Heart right ventricle (tissue), 16 donors: ENCODE measurements around the gene HPN. TPM values are rescaled to one million over a fixed set of nuclear protein-coding genes. Genes with fewer than 3 reads are reported as not detected.

Source experiments
- ATAC-seq, 8 donors: fragments of 200-7000 bp; cut with Tn5 transposase; one replicate each; pipeline ENCODE4 v1.9.1; 2020; ENCODE audit warnings: mild to moderate bottlenecking in 8 of 8, moderate library complexity in 8 of 8, moderate number of reproducible peaks in 1 of 8
- DNase-seq, 2 donors: peaks; one replicate each; pipeline ENCODE4 v3.0.0-alpha.2; 2020
- H3K27ac ChIP-seq, 10 donors: fragments of 200-600 bp; sonication (generic) in 2 of 10; one replicate each; pipeline versions ENCODE4 v1.5.0 to v1.8.0; 2020 to 2022; ENCODE audit warnings: mild to moderate bottlenecking in 3 of 10
- H3K27me3 ChIP-seq, 7 donors: fragments of 200-600 bp; one replicate each; pipeline ENCODE4 v1.8.0; 2021 to 2022; ENCODE audit warnings: mild to moderate bottlenecking in 2 of 7
- H3K36me3 ChIP-seq, 9 donors: fragments of 200-600 bp; sonication (generic) in 1 of 9; one replicate each; pipeline versions ENCODE4 v1.5.0 to v1.8.0; 2020 to 2022; ENCODE audit warnings: mild to moderate bottlenecking in 2 of 9
- H3K4me1 ChIP-seq, 9 donors: fragments of 200-600 bp; sonication (generic) in 1 of 9; one replicate each; pipeline versions ENCODE4 v1.5.0 to v1.8.0; 2020 to 2022; ENCODE audit warnings: mild to moderate bottlenecking in 4 of 9
- H3K4me3 ChIP-seq, 10 donors: fragments of 200-600 bp; sonication (generic) in 2 of 10; one replicate each; pipeline versions ENCODE4 v1.5.0 to v1.8.0; 2020 to 2022; ENCODE audit warnings: mild to moderate bottlenecking in 7 of 10, moderate library complexity in 2 of 10
- H3K9me3 ChIP-seq, 11 donors: fragments of 200-600 bp in 10 of 11; sonication (generic) in 2 of 11; one replicate each; pipeline versions ENCODE4 v1.5.0 to v1.8.0; 2013 to 2022; ENCODE audit warnings: mild to moderate bottlenecking in 2 of 11, control low read depth in 1 of 11, moderate library complexity in 1 of 11
- WGBS, 2 donors: extraction: QIAGEN DNeasy Blood & Tissue Kit; methylation state at CpG; one replicate each; pipeline ENCODE4 v1.1.7; 2013; ENCODE audit warnings: inconsistent platforms in 1 of 2; 5-methylcytosine and 5-hydroxymethylcytosine counted together
- intact Hi-C, 10 donors: fragments of 100-400 bp; cut with DNase I; formaldehyde crosslinking; loops; one replicate each; pipeline versions ENCODE4 v1.11.1 to v1.14.2; 2022
- polyA plus RNA-seq, 2 donors: library from polyadenylated mRNA; stranded (reverse); fragments of 200-250 nt; gene quantifications; one replicate each; pipeline ENCODE4 v1.2.3, GENCODE V29; 2013
- total RNA-seq, 10 donors: library from RNA; stranded (reverse); fragmentation: NEBNext Ultra II Directional in 3 of 10; extraction: Animal tissue kit (Norgen Biotek cat#: 25700) in 3 of 10; gene quantifications; one replicate each; pipeline versions ENCODE4 v1.2.1 to v1.2.4, GENCODE V29; 2021 to 2023
- TF ChIP-seq, protein P1 (sequence below), 9 donors: fragments of 200-600 bp; sonication (generic) in 2 of 9; IDR thresholded peaks; one replicate each; pipeline versions ENCODE4 v1.5.0 to v1.8.0; 2021 to 2022; ENCODE audit warnings: antibody characterized with exemption in 9 of 9, mild to moderate bottlenecking in 5 of 9, moderate library complexity in 1 of 9
- donor health status: Arrhythmogenic right ventricular cardiomyopathy.
- donor health status: ischemic (EF 13 %, LVEDD 7.1; RV severe dilation, severe dysfunction).
- donor health status: healthy with polysubstance abuse.
- donor health status: DM: no; HTN: yes; CAD: no.
- donor health status: DM: no; HTN: no; CAD: no.
- donor health status: ischemic (EF 25% LVEDD 6.9; RV normal size, moderate dysfunction).
- donor health status: ischemic (EF 25% LVEDD 5.7; RV mildly dilated, moderate dysfunction).
- donor health status: healthy.
- donor health status: DM: yes; HTN: yes; CAD: no.
- donor health status: Ischemic cardiomyopathy.
- donor health status: ischemic (EF 35%, LVEDD 5.7; RV mildly dilated, moderate dysfunction).
- donor health status: nonischemic (EF 11% LVEDD 7.7; RV severe dilation, severe dysfunction).
- donor health status: DM: yes; HTN: yes; CAD: no.
- donor health status: PGD.
- donor health status: ischemic (EF 29% LVEDD 5.4; RV normal size, mild dysfunction).
- donor health status: nonischemic (EF 23%, LVEDD 6.1; RV moderate dilation, normal function).

The HPN gene
- total and polyA plus RNA-seq, 12 donors, result 1.4 to 13.1 (median 4.0) TPM

DNA sequence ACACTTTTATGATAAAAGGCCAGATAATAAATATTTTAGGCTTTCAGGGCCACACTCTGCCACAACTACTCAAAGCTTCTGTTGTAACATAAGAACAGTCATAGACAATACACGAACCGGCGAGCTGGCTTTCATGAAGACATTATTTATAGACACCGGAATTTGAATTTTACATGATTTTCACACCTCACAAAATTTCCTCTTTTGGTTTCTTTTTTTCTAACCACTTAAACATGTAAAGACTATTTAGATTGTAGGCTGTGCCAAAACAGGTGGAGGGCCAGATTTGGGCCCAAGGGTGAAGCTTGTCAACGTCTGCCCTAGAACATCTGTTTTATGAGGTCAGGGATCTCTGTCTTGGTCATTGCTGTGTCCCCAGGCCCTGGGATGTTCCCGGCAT lies 44.4 kb downstream of the HPN start:
- no peak for ATAC-seq
- intact Hi-C loops, result loop anchor here in 3 of 10 donors (5.0 to 10.0 kb wide), 3 partner anchors 34 to 111 kb away; no protein-coding TSS in a partner anchor
- Histone ChIP-seq H3K9me3 (no peaks in the 10 kb centered on the region), H3K4me1 (peaks cover 0 to 9% (median 7%) of the 10 kb centered on the region in 9 donors), H3K36me3 (no peaks in the 10 kb centered on the region), H3K27ac (no peak overlapping the region), H3K27me3 (peaks cover 0 to 22% (median 6%) of the 10 kb centered on the region in 7 donors), H3K4me3 (no peak overlapping the region)
- DNase-seq, result no peak
- 73 to 84% methylated on average over 6 of the region's 6 CpGs for whole genome bisulfite sequencing, 2 donors
- TF ChIP-seq, protein P1, sequence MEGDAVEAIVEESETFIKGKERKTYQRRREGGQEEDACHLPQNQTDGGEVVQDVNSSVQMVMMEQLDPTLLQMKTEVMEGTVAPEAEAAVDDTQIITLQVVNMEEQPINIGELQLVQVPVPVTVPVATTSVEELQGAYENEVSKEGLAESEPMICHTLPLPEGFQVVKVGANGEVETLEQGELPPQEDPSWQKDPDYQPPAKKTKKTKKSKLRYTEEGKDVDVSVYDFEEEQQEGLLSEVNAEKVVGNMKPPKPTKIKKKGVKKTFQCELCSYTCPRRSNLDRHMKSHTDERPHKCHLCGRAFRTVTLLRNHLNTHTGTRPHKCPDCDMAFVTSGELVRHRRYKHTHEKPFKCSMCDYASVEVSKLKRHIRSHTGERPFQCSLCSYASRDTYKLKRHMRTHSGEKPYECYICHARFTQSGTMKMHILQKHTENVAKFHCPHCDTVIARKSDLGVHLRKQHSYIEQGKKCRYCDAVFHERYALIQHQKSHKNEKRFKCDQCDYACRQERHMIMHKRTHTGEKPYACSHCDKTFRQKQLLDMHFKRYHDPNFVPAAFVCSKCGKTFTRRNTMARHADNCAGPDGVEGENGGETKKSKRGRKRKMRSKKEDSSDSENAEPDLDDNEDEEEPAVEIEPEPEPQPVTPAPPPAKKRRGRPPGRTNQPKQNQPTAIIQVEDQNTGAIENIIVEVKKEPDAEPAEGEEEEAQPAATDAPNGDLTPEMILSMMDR (IDR thresholded peaks at IDR 0.05), result no peak

DNA sequence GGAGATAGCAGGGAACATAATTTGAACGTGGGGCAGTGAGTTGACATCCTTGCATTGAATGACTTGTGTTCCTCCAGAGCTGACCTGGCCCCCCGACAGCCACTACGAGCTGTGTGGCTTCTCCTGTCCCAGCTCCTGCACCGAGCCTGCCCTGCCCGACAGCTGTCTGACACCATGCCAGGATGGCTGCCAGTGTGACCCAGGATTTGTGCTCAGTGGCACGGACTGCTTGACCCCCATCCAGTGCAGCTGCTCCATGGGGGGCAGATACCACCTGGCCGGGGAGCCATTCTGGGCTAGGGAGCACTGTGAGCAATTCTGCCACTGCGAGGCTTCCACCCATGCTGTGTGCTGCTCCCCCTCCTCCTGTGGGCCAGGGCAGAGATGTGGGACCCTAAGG lies 44.9 kb downstream of the HPN start:
- no peak for ATAC-seq
- Histone ChIP-seq H3K4me1 (peaks cover 0 to 10% (median 9%) of the 10 kb centered on the region in 9 donors), H3K27ac (no peak overlapping the region), H3K36me3 (no peaks in the 10 kb centered on the region), H3K4me3 (no peak overlapping the region), H3K27me3 (peaks cover 0 to 27% (median 10%) of the 10 kb centered on the region in 7 donors), H3K9me3 (no peaks in the 10 kb centered on the region)
- WGBS, 2 donors, result 72 to 80% methylated on average over 8 of the region's 8 CpGs
- no peak for DNase-seq
- intact Hi-C loops, result loop anchor here in 3 of 10 donors (5.0 to 10.0 kb wide), 3 partner anchors 34 to 112 kb away; no protein-coding TSS in a partner anchor
- TF ChIP-seq, protein P1 (IDR thresholded peaks at IDR 0.05), result no peak

DNA sequence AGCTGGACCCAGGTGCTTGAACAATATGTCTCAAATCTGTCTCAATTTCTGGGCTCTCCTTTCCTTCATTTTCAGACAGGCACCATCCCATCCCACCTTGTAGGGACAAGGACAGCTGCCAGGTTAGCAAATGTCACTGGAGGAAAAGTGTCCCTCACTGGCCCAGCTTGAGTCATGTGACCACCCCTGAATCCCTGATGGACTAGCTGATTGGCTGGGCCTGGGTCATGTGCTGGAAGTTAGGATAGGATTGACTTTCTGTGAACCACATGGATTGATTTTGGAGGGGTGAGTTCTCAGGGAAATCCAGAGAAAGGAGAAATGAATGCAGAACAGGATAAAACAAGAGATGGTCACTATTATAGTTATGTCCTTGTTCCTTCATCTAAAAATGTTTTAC lies 45.9 kb downstream of the HPN start:
- no peaks in the 10 kb centered on the region for H3K9me3 ChIP-seq
- TF ChIP-seq, protein P1 (IDR thresholded peaks at IDR 0.05), result no peak
- peaks cover 0 to 10% (median 9%) of the 10 kb centered on the region in 9 donors for H3K4me1 ChIP-seq
- no peak overlapping the region for H3K4me3 ChIP-seq
- H3K27me3 ChIP-seq, result peaks cover 0 to 35% (median 13%) of the 10 kb centered on the region in 7 donors
- ATAC-seq (no peak), DNase-seq (no peak)
- H3K27ac ChIP-seq, result no peak overlapping the region
- intact Hi-C loops, result loop anchor here in 3 of 10 donors (5.0 to 10.0 kb wide), 3 partner anchors 35 to 113 kb away; no protein-coding TSS in a partner anchor
- H3K36me3 ChIP-seq, result no peaks in the 10 kb centered on the region

DNA sequence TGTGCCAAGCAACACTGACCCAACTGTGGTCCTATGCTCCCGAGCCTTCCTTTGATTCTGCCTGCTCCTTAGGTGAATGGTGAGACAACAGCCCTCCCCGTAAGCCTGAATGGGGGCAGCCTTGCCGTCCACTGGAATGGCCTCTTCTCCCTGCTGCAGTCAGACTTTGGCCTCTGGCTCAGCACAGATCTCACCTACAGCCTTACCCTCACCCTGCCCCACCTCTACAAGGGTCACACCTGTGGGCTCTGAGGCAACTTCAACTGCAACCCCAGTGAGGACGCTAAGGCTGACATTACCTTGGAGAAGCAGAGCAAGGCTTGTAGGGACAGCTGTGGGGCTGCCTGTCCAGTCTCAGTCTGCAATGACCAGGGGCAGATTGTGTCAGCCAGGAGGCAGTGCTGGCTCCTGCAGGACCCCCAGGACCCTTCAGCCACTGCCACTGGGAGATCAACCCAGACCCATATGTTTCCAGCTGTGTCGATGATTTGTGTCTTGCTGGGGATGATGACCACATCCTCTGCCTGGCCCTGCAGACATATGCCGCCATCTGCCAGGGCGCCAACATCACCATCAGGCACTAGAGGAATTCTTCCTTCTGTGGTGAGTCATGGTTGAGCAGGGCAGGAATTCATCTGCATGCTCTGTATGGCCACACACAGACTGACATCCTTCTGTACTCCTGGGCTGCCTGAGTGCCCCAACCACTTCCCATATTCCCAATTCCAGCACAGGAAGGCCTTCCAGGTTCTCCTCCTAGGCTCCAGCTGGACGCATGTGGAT lies 46.8 kb downstream of the HPN start:
- H3K4me3 ChIP-seq, result no peak overlapping the region
- H3K36me3 ChIP-seq, result no peaks in the 10 kb centered on the region
- TF ChIP-seq, protein P1 (IDR thresholded peaks at IDR 0.05), result no peak
- no peak overlapping the region for H3K27ac ChIP-seq
- intact Hi-C loops, result loop anchor here in 3 of 10 donors (5.0 to 10.0 kb wide), 3 partner anchors 36 to 114 kb away; no protein-coding TSS in a partner anchor
- DNase-seq (no peak), ATAC-seq (no peak)
- H3K4me1 ChIP-seq, result peaks cover 0 to 10% (median 9%) of the 10 kb centered on the region in 9 donors
- H3K9me3 ChIP-seq, result no peaks in the 10 kb centered on the region
- peaks cover 0 to 35% (median 13%) of the 10 kb centered on the region in 7 donors for H3K27me3 ChIP-seq
- 73% methylated on average over 8 of the region's 8 CpGs for WGBS, 2 donors
